Motor neuron (in vitro differentiated cells): ENCODE measurements around the gene RTCA. TPM values are rescaled to one million over a fixed set of nuclear protein-coding genes. Genes with fewer than 3 reads are reported as not detected.
"Not testable (repeated sequence)": the region's sequence is repeated elsewhere in the genome, so short reads cannot be mapped to it uniquely, and the experiment has no call there.

Source experiments
- ATAC-seq, 8 experiments: fragments of 200-7000 bp; cut with Tn5 transposase; replicated peaks in 6 of 8; 2 replicates each; pipeline ENCODE4 v1.8.0; 2021; ENCODE audit warnings: mild to moderate bottlenecking in 8 of 8, moderate library complexity in 8 of 8
- H3K27ac ChIP-seq, 2 donors: fragments of 250-450 bp; sonication (Bioruptor Pico); 2 replicates each; pipeline ENCODE4 v1.9.0; 2021; ENCODE audit warnings: antibody characterized with exemption in 2 of 2, mild to moderate bottlenecking in 2 of 2, moderate library complexity in 1 of 2
- H3K4me1 ChIP-seq, 2 donors: fragments of 250-450 bp; sonication (Bioruptor Pico); replicated peaks in 1 of 2; 2 replicates each; pipeline ENCODE4 v1.6.1; 2021; ENCODE audit warnings: antibody characterized with exemption in 2 of 2, mild to moderate bottlenecking in 2 of 2, moderate library complexity in 1 of 2
- H3K4me3 ChIP-seq, 5 donors: fragments of 250-450 bp; sonication (Bioruptor Pico); 2 replicates each; pipeline ENCODE4 v1.9.0; 2021; ENCODE audit warnings: antibody characterized with exemption in 5 of 5, mild to moderate bottlenecking in 5 of 5, moderate library complexity in 4 of 5
- WGBS, 10 experiments: fragments of 450-650 bp; shearing (Covaris generic); methylation state at CpG; one replicate each; pipeline ENCODE4 v1.0.0; 2022; 5-methylcytosine and 5-hydroxymethylcytosine counted together
- in situ Hi-C, 9 experiments: fragments of 400-800 bp; cut with MboI; loops; one replicate each; pipeline ENCODE4 v1.15.0; 2021; ENCODE audit warnings: low sequenced_read_pairs in 9 of 9, low pct_unique_long_range_greater_than_20kb in 2 of 9; ENCODE audit not compliant: unreplicated experiment in 9 of 9
- total RNA-seq, 8 experiments: library from RNA; unstranded; fragments of 300-600 nt; gene quantifications; 2 replicates each; pipeline versions ENCODE4 v1.2.3 to v1.2.4, GENCODE V29; 2022

Gene RTCA
- total RNA-seq = 10 to 100 TPM; 24.9 to 58.6 (median 41.7) TPM

DNA sequence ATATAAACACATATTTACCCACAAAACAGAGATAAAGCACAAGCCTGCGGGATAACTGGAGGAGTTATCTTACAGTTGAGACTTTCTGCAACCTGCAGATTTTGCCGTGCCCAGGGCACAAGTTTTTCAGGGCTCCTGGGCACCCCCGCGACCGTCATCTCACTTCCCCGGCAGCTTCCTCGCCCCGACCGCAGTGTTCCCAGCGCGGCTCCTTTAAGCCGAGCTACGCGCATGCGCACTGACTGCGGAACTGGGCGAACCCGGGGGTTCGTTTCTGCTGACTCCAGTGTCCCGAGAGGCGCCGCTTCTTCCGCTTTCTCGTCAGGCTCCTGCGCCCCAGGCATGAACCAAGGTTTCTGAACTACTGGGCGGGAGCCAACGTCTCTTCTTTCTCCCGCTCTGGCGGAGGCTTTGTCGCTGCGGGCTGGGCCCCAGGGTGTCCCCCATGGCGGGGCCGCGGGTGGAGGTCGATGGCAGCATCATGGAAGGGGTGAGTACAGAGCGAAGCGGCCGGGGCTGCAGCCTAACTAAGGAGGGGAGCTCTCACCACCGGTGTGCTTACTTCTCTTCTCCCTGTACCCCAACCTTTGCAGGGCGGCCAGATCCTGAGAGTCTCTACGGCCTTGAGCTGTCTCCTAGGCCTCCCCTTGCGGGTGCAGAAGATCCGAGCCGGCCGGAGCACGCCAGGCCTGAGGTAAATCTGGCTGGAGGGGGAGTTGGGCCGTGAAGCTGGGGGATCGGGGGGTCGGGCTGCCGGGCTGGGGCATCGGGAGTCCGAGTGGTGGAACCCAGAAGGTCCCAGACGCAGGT, at the start of gene RTCA:
TSS of gene RTCA (plus strand) at position 286 of the 810 bp plus-strand sequence. CDS start at position 446, 160 bp downstream.
- 0 to 4% (median 0%) methylated on average over 3 to 22 of the region's 53 CpGs; no CpG with 5 or more reads in 3 of the 10 experiments for WGBS, 10 experiments
- peak within 1 kb of the TSS; percentile 62 to 89 (median 76) for H3K4me3 ChIP-seq
- in situ Hi-C loops = no loop called here
- ATAC-seq = peak; percentile 96 to 99 (median 98)
- H3K4me1 ChIP-seq = peaks cover 10 to 13% of the 10 kb centered on the region in 2 donors
- H3K27ac ChIP-seq = peak within 1 kb of the TSS; percentile 38 to 83

DNA sequence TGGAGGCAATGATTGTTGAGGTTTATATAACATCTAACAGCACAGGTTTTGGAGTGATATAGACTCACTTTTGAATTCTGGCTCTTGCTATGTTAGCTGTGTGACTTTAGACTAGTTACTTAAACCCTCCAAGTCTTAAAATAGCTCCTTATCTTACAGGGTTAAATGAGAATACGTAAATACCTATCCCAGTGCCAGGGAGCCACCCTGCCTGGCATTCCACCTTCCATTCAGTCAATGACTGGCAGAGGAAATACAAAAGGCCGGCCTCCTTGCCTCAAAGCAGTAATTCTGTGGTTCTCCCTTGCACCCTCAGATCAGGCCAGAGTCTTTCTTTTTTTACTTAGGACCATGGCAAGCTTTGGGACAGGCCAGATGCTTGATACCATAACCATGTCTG, 48.2 kb upstream of the RTCA start:
- no peak overlapping the region for H3K27ac ChIP-seq
- in situ Hi-C loops = no loop called here
- WGBS, 10 experiments = 69 to 100% (median 94%) methylated on average over 1 to 2 of the region's 2 CpGs; no CpG with 5 or more reads in 2 of the 10 experiments

DNA sequence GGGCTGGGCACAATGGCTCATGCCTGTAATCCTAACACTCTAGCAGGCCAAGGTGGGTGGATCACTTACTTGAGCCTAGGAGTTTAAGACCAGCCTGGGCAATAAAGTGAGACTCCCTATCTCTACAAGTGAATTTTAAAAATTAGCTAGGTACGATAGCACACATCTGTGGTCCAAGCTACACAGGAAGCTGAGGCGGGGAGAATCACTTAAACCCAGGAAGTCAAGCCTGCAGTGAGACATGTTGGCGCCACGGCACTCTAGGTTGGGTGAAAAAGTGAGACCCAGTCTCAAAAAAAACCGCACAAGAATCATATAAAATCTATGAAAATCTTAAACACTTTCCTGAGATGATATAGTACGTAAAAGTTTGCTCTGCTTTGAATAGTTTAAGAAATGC, 46.6 kb upstream of the RTCA start:
- Histone ChIP-seq H3K27ac (no peak overlapping the region), H3K4me1 (no peaks in the 10 kb centered on the region), H3K4me3 (no peak overlapping the region)
- WGBS, 10 experiments = 93 to 100% (median 100%) methylated on average over 1 to 5 of the region's 6 CpGs; no CpG with 5 or more reads in 1 of the 10 experiments
- in situ Hi-C loops = no loop called here
- no peak for ATAC-seq

More for the DNA sequence above, 48.2 kb upstream of the RTCA start:
- Histone ChIP-seq H3K4me1 (no peaks in the 10 kb centered on the region), H3K4me3 (no peak overlapping the region)
- ATAC-seq = no peak

DNA sequence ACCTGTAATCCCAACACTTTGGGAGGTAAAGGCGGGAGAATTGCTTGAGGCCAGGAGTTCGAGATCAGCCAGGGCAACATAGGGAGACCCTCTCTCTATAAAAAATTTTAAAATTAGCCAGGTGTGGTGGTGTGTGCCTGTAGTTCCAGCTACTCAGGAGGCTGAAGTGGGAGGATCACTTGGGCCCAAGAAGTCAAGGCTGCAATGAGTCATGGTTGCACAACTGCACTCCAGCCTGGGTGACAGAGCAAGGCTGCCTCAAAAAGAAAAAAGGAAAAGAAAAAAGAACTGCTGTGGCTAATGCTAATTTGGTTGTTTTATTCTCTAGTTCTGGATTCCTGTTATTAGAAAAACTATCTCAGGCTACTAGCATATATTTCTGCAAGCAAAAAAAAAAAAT, 46.1 kb upstream of the RTCA start:
- in situ Hi-C loops = no loop called here
- H3K27ac ChIP-seq = no peak overlapping the region
- H3K4me3 ChIP-seq = no peak overlapping the region
- WGBS, 10 experiments = 92 to 100% (median 98%) methylated on average over 1 to 2 of the region's 2 CpGs; no CpG with 5 or more reads in 4 of the 10 experiments
- ATAC-seq = no peak
- no peaks in the 10 kb centered on the region for H3K4me1 ChIP-seq

DNA sequence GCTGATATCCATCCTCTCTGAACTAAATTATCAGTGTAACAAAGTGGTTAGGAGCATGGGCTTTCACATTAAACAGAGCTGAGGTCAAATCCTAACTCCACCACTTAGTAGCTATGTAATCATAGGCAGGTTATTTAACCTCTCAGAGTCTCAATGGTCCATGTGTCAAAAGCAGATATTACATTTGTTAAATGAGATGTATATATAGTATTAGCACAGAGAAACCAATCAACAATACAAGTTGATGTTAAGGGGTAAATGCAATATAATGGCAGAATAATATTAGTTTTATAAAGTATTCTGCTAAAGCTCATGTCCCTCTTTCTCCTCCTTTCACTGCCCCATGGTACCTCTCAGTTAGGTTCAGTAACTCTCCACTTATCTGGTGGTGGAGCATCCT, 43.6 kb upstream of the RTCA start:
- Histone ChIP-seq H3K4me3 (no peak overlapping the region), H3K4me1 (no peaks in the 10 kb centered on the region), H3K27ac (no peak overlapping the region)
- ATAC-seq = no peak
- in situ Hi-C loops = no loop called here

DNA sequence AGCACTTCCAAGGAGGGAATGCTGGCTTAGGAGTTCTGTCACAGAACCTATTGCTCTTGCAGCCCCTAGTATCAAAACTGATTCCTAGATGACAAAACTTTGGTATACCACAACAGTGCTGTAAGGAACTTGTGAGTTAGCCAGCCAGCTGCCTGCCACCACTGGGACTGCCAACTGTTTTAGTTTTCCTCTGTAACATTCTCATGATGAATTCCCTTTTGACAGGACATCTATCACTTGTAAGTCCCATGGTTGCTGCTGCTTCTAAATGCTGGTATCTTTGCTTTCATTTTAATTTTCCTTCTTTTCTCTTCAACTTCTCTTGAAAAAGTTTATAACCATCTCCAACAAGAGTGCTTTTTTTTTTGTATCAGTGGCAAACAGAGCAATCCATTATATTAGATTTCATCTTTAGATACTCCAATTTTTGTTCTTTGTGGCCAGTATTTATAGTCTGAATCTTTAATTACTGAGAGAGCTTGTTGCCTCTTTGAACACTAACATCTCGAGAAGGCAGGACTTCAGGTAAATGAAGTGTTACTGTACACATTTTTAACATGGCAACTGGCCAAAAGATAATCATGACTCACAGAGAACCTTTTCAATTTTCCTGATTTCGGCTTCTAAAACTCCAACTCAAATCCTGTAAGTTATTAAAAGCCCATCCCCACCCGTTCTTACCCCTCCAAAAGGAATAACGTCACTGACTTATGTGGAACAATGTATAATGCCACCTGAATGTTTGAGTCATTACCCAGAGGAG, 36.2 kb upstream of the RTCA start:
- Histone ChIP-seq H3K4me1 (no peaks in the 10 kb centered on the region), H3K27ac (no peak overlapping the region), H3K4me3 (no peak overlapping the region)
- WGBS, 10 experiments = 69 to 100% (median 91%) methylated on average over 3 to 4 of the region's 4 CpGs; no CpG with 5 or more reads in 2 of the 10 experiments
- no peak for ATAC-seq
- in situ Hi-C loops = no loop called here

DNA sequence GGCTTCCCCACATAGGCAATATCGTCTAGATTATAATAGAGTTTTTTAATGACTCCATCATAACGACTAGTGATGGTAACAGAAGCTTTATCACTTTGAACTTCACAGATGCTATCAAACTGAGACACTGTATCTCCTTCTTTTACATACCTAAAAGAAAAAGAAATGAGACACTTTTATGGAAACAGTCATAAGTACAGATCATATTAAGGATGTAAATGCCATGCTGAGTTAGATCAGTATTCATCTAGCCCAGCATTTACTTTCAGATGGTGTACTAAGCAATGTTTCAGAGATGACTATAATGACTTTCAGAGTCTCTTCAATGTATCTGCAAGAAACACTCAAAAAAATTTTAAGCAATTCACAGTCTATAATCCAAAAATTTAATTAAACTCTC, 35.3 kb upstream of the RTCA start:
- Histone ChIP-seq H3K4me1 (no peaks in the 10 kb centered on the region), H3K27ac (no peak overlapping the region), H3K4me3 (no peak overlapping the region)
- no peak for ATAC-seq
- in situ Hi-C loops = no loop called here
- 76 to 100% (median 92%) methylated on average over 2 of the region's 2 CpGs for whole genome bisulfite sequencing, 10 experiments

DNA sequence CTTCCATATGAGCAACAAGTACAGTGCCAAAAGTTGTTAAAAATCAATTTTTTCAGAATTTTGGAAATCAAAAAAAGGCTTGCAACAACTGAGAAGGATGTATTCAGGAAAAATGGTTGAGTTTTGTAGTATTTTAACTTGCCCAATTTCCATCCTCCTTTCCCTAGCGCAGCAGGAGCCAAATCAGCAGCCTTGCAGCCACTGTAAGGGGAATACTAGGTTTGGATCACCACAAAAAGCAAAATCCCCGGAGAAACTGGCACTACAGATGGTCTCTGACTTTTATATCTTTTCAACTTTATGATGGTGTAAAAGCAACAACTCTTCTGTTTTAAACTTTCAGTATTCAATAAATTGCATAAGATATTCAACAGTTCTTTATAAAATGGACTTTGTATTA, 34.3 kb upstream of the RTCA start:
- Histone ChIP-seq H3K4me1 (no peaks in the 10 kb centered on the region), H3K27ac (no peak overlapping the region), H3K4me3 (no peak overlapping the region)
- in situ Hi-C loops = no loop called here
- no peak for ATAC-seq
- WGBS, 10 experiments = 56 to 100% (median 91%) methylated on average over 1 to 2 of the region's 2 CpGs; no CpG with 5 or more reads in 4 of the 10 experiments

DNA sequence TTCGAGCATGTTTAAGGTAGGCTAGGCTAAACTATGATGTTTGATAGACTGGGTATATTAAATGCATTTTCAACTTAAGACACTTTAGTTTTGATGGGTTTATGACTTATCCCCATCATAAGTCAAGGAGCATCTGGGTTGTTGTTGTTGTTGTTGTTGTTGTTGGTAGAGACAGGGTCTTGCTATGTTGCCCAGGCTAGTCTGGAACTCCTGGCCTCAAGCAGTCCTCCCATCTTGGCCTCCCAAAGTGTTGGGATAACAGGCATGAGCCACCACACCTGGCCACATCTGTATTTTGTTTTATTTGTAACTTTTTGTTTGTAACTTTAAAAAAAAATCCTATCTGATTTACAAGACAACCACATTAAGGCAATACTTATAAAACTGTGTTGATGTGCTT, 33.9 kb upstream of the RTCA start:
- Histone ChIP-seq H3K4me1 (no peaks in the 10 kb centered on the region), H3K4me3 (no peak overlapping the region), H3K27ac (no peak overlapping the region)
- in situ Hi-C loops = no loop called here
- 89 to 100% (median 100%) methylated on average over 1 of the region's 1 CpG; no CpG with 5 or more reads in 5 of the 10 experiments for WGBS, 10 experiments
- no peak for ATAC-seq

DNA sequence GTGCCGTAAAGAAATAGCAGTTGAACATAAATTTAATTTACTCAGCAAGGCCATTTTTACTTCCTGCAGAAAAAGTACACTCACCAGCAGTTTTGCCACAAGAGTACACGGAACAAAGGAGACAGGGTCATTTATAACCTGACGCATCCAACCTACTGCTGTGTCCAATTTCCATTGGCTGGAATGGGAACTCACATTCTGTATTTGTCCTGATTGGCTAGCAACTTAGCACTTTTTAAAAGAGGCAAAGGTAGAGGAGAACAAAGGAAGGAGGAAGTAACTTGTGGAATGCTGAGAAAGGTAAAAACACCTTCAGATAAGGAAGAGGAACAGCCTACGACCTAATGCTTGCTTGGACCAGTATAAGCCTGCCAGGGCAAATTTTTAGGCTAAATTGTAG, 32.5 kb upstream of the RTCA start:
- ATAC-seq, H3K4me3 ChIP-seq, H3K27ac ChIP-seq, in situ Hi-C loops, H3K4me1 ChIP-seq: not testable (repeated sequence)
- WGBS, 10 experiments = 75 to 100% (median 90%) methylated on average over 1 to 4 of the region's 4 CpGs; no CpG with 5 or more reads in 1 of the 10 experiments

DNA sequence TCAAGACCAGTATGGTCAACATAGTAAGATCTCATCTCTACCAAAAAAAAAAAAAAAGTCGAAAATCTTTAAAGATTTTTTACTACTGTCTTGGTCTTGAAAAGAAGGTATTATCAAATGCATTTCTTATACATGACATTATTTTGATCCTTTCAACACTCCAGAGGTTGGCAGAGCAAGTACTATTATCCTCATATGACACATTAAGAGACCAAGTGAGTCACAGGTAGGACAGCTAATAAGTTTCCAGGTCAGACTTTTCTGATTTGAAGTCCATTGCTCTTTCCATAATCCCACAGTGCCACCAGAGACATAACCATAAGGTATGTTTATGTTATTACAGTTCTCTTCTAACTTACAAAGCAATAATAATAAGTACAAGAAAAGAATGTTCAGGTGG, 31.6 kb upstream of the RTCA start:
- ATAC-seq = no peak
- WGBS, 10 experiments = 50 to 100% (median 97%) methylated on average over 1 of the region's 1 CpG
- Histone ChIP-seq H3K4me3 (no peak overlapping the region), H3K4me1 (no peaks in the 10 kb centered on the region), H3K27ac (no peak overlapping the region)
- in situ Hi-C loops = no loop called here

DNA sequence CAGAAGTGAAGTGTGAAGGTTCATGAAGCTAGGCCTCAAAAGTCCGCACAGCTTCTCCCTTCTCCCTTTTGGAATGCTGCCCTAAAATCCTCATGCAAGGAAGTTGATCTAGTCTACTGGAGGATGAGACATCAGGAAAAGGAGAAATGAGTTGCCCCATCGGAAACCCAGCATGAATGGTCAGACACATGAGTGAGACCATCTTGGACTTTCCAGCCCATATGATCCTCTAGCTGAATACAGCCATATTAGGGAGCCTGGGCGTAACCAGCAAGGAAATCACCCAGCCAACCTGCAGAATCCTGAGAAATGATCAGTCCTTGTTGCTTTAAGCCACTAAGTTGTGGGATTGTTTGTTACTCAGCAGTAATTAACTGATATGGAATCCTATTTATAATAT, 28.9 kb upstream of the RTCA start:
- 87 to 100% (median 100%) methylated on average over 1 to 3 of the region's 3 CpGs; no CpG with 5 or more reads in 1 of the 10 experiments for WGBS, 10 experiments

DNA sequence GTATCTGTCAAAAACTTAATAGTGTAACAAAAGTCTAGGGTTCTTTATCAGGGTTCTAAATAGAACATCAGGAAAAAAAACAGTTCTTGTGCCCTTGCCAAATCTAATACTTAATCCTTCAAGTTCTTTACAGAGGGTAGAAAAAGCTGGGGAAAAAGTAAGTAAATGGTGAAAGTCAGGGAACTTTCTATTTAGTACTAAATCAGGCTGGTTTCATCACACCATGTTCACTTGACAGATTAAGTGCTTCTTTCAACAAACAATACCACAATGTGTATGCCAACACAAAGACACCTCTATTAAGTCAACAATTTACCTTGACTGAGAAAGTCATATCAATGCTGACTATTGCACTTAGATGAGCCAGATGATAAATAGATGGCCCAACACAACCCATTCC, 26.1 kb upstream of the RTCA start:
- ATAC-seq = no peak
- in situ Hi-C loops = no loop called here
- H3K4me3 ChIP-seq = no peak overlapping the region
- H3K27ac ChIP-seq = no peak overlapping the region
- no peaks in the 10 kb centered on the region for H3K4me1 ChIP-seq

More for the DNA sequence above, 28.9 kb upstream of the RTCA start:
- Histone ChIP-seq H3K27ac (no peak overlapping the region), H3K4me3 (no peak overlapping the region), H3K4me1 (no peaks in the 10 kb centered on the region)
- in situ Hi-C loops = no loop called here
- no peak for ATAC-seq
